Measurements from ENCODE around the gene AOAH.

Gene AOAH

GRCh38 chr7:36565792-36566356 lies 158.4 kb downstream of the AOAH start:
- Histone ChIP-seq H3K9ac (ENCODE audit: low read depth, low read length) (no peak overlapping the region), H3K36me3 (ENCODE audit: insufficient read depth, low read length) (no peaks in the 10 kb centered on the region), H3K4me2 (ENCODE audit: low read length) (no peak overlapping the region), H3K4me1 (ENCODE audit: control insufficient read depth, insufficient read depth, low read length) (no peaks in the 10 kb centered on the region), H3K4me3 (ENCODE audit: low read length) (no peak overlapping the region), H3K27me3 (ENCODE audit: control insufficient read depth, insufficient read depth, low read length) (peaks cover 26% of the 10 kb centered on the region), H3K9me3 (replicated peaks; ENCODE audit: low read length) (no peaks in the 10 kb centered on the region)

GRCh38 chr7:36564489-36564888 lies 159.8 kb downstream of the AOAH start:
- no peak overlapping the region for H3K4me3 ChIP-seq (ENCODE audit: low read length)
- H3K4me1 ChIP-seq (ENCODE audit: control insufficient read depth, insufficient read depth, low read length): no peaks in the 10 kb centered on the region
- no peaks in the 10 kb centered on the region for H3K36me3 ChIP-seq (ENCODE audit: insufficient read depth, low read length)
- no peaks in the 10 kb centered on the region for H3K9me3 ChIP-seq (replicated peaks; ENCODE audit: low read length)
- peaks cover 26% of the 10 kb centered on the region for H3K27me3 ChIP-seq (ENCODE audit: control insufficient read depth, insufficient read depth, low read length)
- H3K9ac ChIP-seq (ENCODE audit: low read depth, low read length): no peak overlapping the region
- no peak overlapping the region for H3K4me2 ChIP-seq (ENCODE audit: low read length)

DNA sequence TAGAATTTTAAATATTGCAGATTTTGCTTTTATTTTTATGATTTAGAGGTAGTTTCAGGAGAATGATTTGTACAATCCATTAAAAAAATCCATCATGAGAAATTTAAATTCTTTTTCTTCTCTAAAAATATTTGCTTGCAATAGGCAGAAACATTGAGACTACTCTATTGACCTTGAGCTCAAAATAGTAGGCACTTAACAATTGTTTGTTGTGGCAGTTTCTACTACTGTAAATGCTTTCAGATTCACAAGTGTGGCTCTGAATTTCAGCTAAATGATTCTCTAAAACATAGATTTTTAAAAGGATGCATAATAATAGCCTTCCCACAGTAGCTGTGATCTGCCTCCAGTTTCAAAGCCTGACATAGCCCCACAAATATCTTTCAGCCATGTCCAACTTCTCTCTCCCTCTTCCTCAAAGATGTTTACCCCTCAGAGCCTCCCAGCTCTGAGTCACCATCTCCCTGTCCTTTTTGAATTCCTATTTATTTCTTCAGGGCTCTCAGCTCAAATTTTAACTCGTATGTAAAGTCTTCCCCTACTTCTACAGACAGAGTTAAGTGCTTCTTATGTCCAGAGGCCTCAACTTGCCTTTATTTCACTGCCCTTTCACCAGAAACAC lies 160.5 kb downstream of the AOAH start:
- H3K4me1 ChIP-seq (ENCODE audit: control insufficient read depth, insufficient read depth, low read length): no peaks in the 10 kb centered on the region
- H3K4me3 ChIP-seq (ENCODE audit: low read length): no peak overlapping the region
- no peak overlapping the region for H3K4me2 ChIP-seq (ENCODE audit: low read length)
- peaks cover 26% of the 10 kb centered on the region for H3K27me3 ChIP-seq (ENCODE audit: control insufficient read depth, insufficient read depth, low read length)
- H3K9me3 ChIP-seq (replicated peaks; ENCODE audit: low read length): no peaks in the 10 kb centered on the region
- H3K9ac ChIP-seq (ENCODE audit: low read depth, low read length): no peak overlapping the region
- H3K36me3 ChIP-seq (ENCODE audit: insufficient read depth, low read length): no peaks in the 10 kb centered on the region

DNA sequence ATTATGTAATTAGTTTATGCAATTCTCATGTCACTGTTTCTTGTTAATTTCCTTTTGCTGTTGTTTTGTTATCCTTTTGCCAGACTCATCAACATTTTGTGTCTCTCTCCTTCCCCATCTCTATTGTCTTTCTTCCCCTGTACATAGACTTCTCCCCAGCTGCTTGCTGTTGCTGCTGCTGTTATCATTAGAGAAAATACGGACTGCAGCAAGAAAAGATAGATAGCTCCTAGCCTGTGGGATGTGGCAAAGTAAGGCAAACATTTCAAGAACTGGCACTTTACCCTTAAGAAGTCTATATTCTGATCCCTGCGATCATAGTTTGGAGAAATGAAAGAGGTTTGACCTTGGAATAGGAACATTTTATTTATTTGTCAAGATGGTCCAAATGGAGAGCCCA lies 162.2 kb downstream of the AOAH start:
- H3K4me1 ChIP-seq (ENCODE audit: control insufficient read depth, insufficient read depth, low read length): no peaks in the 10 kb centered on the region
- H3K27me3 ChIP-seq (ENCODE audit: control insufficient read depth, insufficient read depth, low read length): peaks cover 16% of the 10 kb centered on the region

DNA sequence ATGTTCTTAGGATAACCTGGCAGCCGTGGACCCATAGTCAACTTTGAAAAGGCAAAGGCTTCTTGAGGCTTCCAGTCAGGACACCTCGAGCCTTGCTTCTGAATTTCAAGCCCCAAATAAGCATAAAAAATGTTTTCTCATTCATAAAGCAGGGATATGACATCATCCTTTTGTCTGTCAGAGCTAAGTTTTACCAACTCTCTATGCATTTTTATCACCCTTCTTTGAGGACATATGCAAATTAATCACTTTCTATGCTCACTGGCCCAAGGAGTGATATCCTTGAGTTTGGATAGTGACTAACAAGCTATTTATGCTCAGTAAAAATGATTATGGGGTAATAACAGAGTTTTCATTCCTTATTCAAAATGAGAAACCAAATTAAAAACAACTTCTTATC lies 175.3 kb downstream of the AOAH start:
- Histone ChIP-seq H3K36me3 (ENCODE audit: insufficient read depth, low read length) (no peaks in the 10 kb centered on the region), H3K27me3 (ENCODE audit: control insufficient read depth, insufficient read depth, low read length) (peaks cover 3% of the 10 kb centered on the region), H3K4me1 (ENCODE audit: control insufficient read depth, insufficient read depth, low read length) (no peaks in the 10 kb centered on the region), H3K9ac (ENCODE audit: low read depth, low read length) (no peak overlapping the region), H3K4me2 (ENCODE audit: low read length) (no peak overlapping the region), H3K4me3 (ENCODE audit: low read length) (no peak overlapping the region), H3K9me3 (replicated peaks; ENCODE audit: low read length) (no peaks in the 10 kb centered on the region)

More for the DNA sequence above, 162.2 kb downstream of the AOAH start:
- Histone ChIP-seq H3K4me3 (ENCODE audit: low read length) (no peak overlapping the region), H3K4me2 (ENCODE audit: low read length) (no peak overlapping the region), H3K36me3 (ENCODE audit: insufficient read depth, low read length) (no peaks in the 10 kb centered on the region), H3K9ac (ENCODE audit: low read depth, low read length) (no peak overlapping the region), H3K9me3 (replicated peaks; ENCODE audit: low read length) (no peaks in the 10 kb centered on the region)

DNA sequence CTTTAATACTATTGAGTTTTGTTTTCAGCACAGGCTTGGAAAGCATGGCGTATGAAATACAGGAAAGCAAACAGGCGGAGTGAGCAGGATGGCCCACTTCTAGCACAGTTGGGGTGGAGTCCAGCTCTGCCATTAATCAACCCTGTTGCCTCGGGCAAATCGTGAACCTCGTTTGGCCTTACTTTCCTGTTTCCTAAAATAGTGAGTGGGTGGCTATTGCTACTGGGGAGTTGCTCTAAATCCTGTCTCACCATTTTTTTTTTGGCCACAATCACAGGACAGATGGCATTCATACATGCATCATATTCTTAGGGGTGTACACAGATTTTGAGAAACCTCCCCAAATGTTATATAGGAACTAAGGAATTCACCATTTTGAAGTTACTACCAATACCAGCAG lies 176.9 kb downstream of the AOAH start:
- Histone ChIP-seq H3K4me1 (ENCODE audit: control insufficient read depth, insufficient read depth, low read length) (no peaks in the 10 kb centered on the region), H3K9me3 (replicated peaks; ENCODE audit: low read length) (no peaks in the 10 kb centered on the region), H3K36me3 (ENCODE audit: insufficient read depth, low read length) (no peaks in the 10 kb centered on the region), H3K4me3 (ENCODE audit: low read length) (no peak overlapping the region), H3K4me2 (ENCODE audit: low read length) (no peak overlapping the region), H3K27me3 (ENCODE audit: control insufficient read depth, insufficient read depth, low read length) (peaks cover 3% of the 10 kb centered on the region), H3K9ac (ENCODE audit: low read depth, low read length) (no peak overlapping the region)

DNA sequence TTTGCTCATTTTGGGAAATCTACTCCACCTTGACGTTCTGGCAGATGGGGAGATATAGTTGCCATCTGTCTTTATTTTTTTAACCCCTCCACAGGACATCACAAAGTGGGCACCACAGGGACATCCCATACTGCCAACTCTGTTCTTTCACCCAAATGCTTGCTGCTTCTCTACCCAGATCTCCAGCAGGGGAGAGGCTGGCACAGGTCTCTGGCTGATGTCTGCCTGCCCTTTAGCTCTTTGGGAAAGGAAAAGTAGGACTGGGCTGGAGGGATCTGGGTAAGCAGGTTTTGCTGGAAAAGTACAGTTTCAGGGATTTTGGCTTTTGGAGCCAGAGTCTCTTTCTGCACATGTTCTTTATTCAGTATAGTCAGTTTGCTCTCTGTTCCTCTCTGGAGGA lies 178.0 kb downstream of the AOAH start:
- peaks cover 3% of the 10 kb centered on the region for H3K27me3 ChIP-seq (ENCODE audit: control insufficient read depth, insufficient read depth, low read length)
- H3K9me3 ChIP-seq (replicated peaks; ENCODE audit: low read length): no peaks in the 10 kb centered on the region
- no peak overlapping the region for H3K9ac ChIP-seq (ENCODE audit: low read depth, low read length)
- no peak overlapping the region for H3K4me3 ChIP-seq (ENCODE audit: low read length)
- H3K4me2 ChIP-seq (ENCODE audit: low read length): no peak overlapping the region
- no peaks in the 10 kb centered on the region for H3K4me1 ChIP-seq (ENCODE audit: control insufficient read depth, insufficient read depth, low read length)
- H3K36me3 ChIP-seq (ENCODE audit: insufficient read depth, low read length): no peaks in the 10 kb centered on the region

DNA sequence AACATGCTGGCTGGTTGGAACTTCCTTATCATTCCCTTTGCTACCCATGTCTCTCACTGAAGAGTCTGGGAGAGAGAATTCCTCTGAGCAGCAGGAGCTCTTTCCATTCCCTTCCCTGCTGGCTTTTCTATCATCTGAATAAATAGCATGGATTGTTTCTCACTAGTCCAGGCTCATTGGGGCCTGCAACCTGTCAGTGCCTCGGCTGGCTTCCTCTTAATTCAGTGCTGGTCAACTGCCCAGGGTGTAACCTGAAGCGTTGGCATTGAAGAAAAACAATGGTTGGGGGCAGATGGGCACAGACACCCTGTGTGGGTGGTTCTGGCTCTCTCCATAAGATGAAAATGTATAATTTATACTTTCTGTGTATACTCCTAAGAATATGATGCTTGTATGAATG lies 179.0 kb downstream of the AOAH start:
- Histone ChIP-seq H3K9ac (ENCODE audit: low read depth, low read length) (no peak overlapping the region), H3K36me3 (ENCODE audit: insufficient read depth, low read length) (no peaks in the 10 kb centered on the region), H3K4me1 (ENCODE audit: control insufficient read depth, insufficient read depth, low read length) (no peaks in the 10 kb centered on the region), H3K4me3 (ENCODE audit: low read length) (no peak overlapping the region), H3K4me2 (ENCODE audit: low read length) (no peak overlapping the region), H3K9me3 (replicated peaks; ENCODE audit: low read length) (no peaks in the 10 kb centered on the region), H3K27me3 (ENCODE audit: control insufficient read depth, insufficient read depth, low read length) (peaks cover 3% of the 10 kb centered on the region)

GRCh38 chr7:36538126-36538525 lies 186.2 kb downstream of the AOAH start:
- Histone ChIP-seq H3K4me3 (ENCODE audit: low read length) (no peak overlapping the region), H3K4me2 (ENCODE audit: low read length) (no peak overlapping the region), H3K27me3 (ENCODE audit: control insufficient read depth, insufficient read depth, low read length) (peaks cover 3% of the 10 kb centered on the region), H3K4me1 (ENCODE audit: control insufficient read depth, insufficient read depth, low read length) (peaks cover 7% of the 10 kb centered on the region), H3K9ac (ENCODE audit: low read depth, low read length) (no peak overlapping the region), H3K9me3 (replicated peaks; ENCODE audit: low read length) (no peaks in the 10 kb centered on the region), H3K36me3 (ENCODE audit: insufficient read depth, low read length) (no peaks in the 10 kb centered on the region)

DNA sequence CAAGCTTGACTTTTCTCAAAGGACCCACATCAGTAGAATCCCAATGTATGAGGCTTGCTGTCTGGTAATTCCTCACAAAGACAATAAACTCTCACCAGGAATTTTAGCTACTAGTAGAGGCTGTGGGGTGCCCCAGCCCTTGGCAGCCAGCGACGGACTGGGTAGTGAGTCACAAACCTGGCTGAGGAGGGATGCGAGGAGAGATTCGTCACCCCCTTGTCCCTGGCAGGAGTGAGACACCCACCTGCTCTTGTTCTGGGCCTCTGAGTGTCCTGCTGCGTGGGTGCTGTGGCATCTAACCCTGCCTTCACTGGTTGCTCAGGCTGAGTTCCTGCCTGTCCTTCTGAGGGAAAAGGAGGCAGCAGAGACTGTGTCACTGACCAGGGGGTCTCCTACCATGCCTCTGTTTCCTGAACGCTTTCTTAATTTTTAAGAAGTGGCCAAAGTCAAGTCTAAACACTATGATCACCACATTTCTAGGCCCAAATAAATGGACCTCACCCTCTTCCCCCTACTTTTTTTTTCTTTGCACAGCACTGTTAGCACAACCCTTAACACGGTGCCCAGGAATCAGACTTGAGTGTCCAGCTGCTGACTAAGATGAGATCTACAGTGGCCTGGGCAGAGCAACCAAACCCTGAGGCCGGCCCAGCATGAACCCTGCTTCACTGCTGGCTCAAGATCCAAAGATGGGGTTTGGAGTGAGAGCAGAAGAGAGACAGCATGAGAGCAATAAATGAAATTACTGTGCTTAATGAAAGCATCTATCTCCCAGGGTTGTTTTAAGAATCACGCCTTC lies 188.2 kb downstream of the AOAH start:
- no peak overlapping the region for H3K4me2 ChIP-seq (ENCODE audit: low read length)
- peaks cover 3% of the 10 kb centered on the region for H3K27me3 ChIP-seq (ENCODE audit: control insufficient read depth, insufficient read depth, low read length)
- no peak overlapping the region for H3K9ac ChIP-seq (ENCODE audit: low read depth, low read length)
- H3K4me1 ChIP-seq (ENCODE audit: control insufficient read depth, insufficient read depth, low read length): peaks cover 7% of the 10 kb centered on the region
- no peaks in the 10 kb centered on the region for H3K36me3 ChIP-seq (ENCODE audit: insufficient read depth, low read length)
- no peaks in the 10 kb centered on the region for H3K9me3 ChIP-seq (replicated peaks; ENCODE audit: low read length)
- no peak overlapping the region for H3K4me3 ChIP-seq (ENCODE audit: low read length)

DNA sequence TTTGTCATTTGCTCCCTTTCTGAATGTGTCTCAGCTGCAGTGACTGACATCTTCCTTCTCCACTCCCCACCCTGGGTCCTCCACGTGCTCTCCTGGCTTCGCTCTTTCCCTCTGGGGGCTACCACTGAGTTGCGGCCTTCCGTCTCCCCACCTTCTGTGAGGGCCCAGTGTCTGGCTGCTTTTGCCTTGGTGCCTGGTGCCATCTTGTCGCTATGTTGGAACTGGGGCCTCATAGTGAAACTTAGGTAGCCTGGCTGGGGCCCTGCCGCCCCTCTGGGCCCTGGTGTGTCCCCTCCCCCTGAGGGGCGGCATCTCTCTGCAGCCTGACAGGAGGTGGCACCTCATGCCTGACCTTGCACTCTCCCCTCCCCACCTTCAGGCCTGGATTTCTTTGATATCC lies 190.6 kb downstream of the AOAH start:
- H3K36me3 ChIP-seq (ENCODE audit: insufficient read depth, low read length): no peaks in the 10 kb centered on the region
- H3K4me1 ChIP-seq (ENCODE audit: control insufficient read depth, insufficient read depth, low read length): peaks cover 7% of the 10 kb centered on the region
- H3K9ac ChIP-seq (ENCODE audit: low read depth, low read length): no peak overlapping the region
- H3K27me3 ChIP-seq (ENCODE audit: control insufficient read depth, insufficient read depth, low read length): peaks cover 3% of the 10 kb centered on the region
- no peak overlapping the region for H3K4me2 ChIP-seq (ENCODE audit: low read length)
- no peaks in the 10 kb centered on the region for H3K9me3 ChIP-seq (replicated peaks; ENCODE audit: low read length)
- no peak overlapping the region for H3K4me3 ChIP-seq (ENCODE audit: low read length)

All from skeletal muscle satellite cell (primary cell).